GM13976 (cell line): ENCODE results near the gene ADA.

Source experiments
- DNase-seq: peaks from one replicate; pipeline ENCODE4 v3.0.0; 2012; ENCODE audit warnings: low spot score
- in situ Hi-C: fragments of 300-500 bp; cut with MboI; formaldehyde crosslinking; loops from one replicate; pipeline ENCODE4 v1.12.0; 2022; ENCODE audit warnings: low sequenced_read_pairs, mixed read lengths, inconsistent platforms; ENCODE audit not compliant: unreplicated experiment
- TF ChIP-seq, protein P1 (sequence below): IDR thresholded peaks from 2 replicates; pipeline ENCODE4 v1.5.1; 2012; ENCODE audit warnings: borderline replicate concordance, mild to moderate bottlenecking; ENCODE audit not compliant: insufficient read depth; ENCODE audit errors: extremely low read depth, missing control alignments, control extremely low read depth

ADA gene

GRCh38 chr20:44585057-44585963 lies 66.2 kb downstream of the ADA start:
- TF ChIP-seq, protein P1, sequence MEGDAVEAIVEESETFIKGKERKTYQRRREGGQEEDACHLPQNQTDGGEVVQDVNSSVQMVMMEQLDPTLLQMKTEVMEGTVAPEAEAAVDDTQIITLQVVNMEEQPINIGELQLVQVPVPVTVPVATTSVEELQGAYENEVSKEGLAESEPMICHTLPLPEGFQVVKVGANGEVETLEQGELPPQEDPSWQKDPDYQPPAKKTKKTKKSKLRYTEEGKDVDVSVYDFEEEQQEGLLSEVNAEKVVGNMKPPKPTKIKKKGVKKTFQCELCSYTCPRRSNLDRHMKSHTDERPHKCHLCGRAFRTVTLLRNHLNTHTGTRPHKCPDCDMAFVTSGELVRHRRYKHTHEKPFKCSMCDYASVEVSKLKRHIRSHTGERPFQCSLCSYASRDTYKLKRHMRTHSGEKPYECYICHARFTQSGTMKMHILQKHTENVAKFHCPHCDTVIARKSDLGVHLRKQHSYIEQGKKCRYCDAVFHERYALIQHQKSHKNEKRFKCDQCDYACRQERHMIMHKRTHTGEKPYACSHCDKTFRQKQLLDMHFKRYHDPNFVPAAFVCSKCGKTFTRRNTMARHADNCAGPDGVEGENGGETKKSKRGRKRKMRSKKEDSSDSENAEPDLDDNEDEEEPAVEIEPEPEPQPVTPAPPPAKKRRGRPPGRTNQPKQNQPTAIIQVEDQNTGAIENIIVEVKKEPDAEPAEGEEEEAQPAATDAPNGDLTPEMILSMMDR, result no peak
- no peak for DNase-seq
- in situ Hi-C loops, result no loop called here

GRCh38 chr20:44584162-44584561 lies 67.3 kb downstream of the ADA start:
- in situ Hi-C loops, result no loop called here
- no peak for DNase-seq
- TF ChIP-seq, protein P1, result no peak

- TF ChIP-seq, protein P1, result no peak
- in situ Hi-C loops, result no loop called here
- no peak for DNase-seq
Measured at GRCh38 chr20:44583157-44583556, 68.3 kb downstream of the ADA start.

- TF ChIP-seq, protein P1, result no peak
- no peak for DNase-seq
- in situ Hi-C loops, result no loop called here
Measured at GRCh38 chr20:44582311-44583025, 69.0 kb downstream of the ADA start, which contains the start of gene PKIG. Gene PKIG (plus strand): TSS chr20:44582579. CDS start chr20:44614557, 31,978 bp downstream.

GRCh38 chr20:44581515-44581914 lies 70.0 kb downstream of the ADA start:
- no peak for DNase-seq
- TF ChIP-seq, protein P1, result no peak
- in situ Hi-C loops, result no loop called here

DNA sequence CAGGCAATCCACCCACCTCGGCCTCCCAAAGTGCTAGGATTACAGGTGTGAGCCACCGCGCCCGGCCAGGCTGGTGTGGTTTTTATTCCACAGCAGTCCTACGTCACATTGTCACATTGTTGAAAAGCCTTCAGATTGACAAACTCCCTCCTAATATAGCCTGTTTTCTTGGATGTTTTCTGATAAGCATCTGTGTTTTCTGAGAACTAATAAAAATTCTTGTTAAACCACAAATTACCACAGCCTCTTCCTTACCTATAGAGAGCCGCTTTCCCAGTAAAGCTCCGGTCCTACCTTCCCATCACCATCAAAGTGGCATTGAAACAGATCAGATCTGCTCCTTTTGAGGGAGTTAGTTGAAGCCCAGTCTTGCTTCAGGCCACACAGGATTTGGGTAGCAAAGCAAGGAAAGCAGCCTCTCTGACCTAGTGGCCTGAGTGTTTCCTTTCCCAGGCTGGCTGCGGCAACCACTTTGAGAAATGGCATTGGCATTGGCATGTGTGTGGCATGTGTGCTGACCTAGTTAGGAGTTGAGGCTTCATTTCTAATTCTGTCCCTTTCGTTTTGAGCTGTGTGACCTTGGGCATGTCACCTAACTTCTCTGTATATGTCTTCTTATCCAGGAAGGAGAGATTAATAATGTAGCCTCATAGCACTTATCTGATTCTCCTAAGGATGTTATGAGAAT lies 70.8 kb downstream of the ADA start:
- in situ Hi-C loops, result no loop called here
- no peak for DNase-seq
- TF ChIP-seq, protein P1, result no peak
